GM13976 (cell line): ENCODE measurements around the gene POU2AF2.
"Not testable (repeated sequence)": the region's sequence is repeated elsewhere in the genome, so short reads cannot be mapped to it uniquely, and the experiment has no call there.

ENCODE experiments used
- DNase-seq: peaks from one replicate; pipeline ENCODE4 v3.0.0; 2012; ENCODE audit warnings: low spot score
- in situ Hi-C: fragments of 300-500 bp; cut with MboI; formaldehyde crosslinking; loops from one replicate; pipeline ENCODE4 v1.12.0; 2022; ENCODE audit warnings: low sequenced_read_pairs, mixed read lengths, inconsistent platforms; ENCODE audit not compliant: unreplicated experiment
- TF ChIP-seq, protein P1 (sequence below): IDR thresholded peaks from 2 replicates; pipeline ENCODE4 v1.5.1; 2012; ENCODE audit warnings: borderline replicate concordance, mild to moderate bottlenecking; ENCODE audit not compliant: insufficient read depth; ENCODE audit errors: extremely low read depth, missing control alignments, control extremely low read depth

The POU2AF2 gene

DNA sequence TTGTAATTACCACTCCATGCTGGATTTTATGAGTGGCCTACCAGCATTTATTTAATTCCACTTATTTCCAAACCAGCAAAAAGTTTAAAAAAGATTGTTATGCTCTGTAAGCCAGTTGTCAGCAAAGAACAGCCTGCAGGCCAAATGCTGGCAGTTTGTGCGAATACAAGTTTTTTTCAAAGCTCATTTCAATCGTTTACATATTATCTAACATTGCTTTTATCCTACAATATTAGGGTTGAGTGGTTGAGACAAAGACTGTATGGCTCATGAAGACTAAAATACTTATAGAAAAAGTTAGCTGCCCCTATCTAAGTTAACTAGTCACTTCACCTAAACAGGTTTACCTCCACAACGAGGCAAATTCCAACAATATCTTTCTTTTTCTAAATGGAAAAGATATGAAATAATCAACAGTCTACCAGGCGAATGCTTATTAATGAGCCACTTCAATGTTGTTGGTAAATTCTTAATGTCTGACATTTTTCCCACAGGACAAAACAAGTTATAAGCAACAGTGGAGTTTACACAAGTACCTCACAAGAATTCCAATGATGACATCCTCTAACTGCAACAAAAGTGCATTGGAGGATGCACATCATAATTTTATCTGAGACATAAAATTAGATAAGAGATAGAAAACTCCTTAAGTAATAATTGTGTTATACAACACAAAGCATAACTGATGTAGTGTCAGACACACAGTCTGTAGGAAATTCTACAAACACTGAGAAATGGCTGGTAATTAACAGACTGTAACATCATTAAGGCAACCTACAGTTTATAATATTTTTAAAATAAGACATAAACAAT, 35.8 kb upstream of the POU2AF2 start:
- no peak for DNase-seq
- TF ChIP-seq, protein P1, sequence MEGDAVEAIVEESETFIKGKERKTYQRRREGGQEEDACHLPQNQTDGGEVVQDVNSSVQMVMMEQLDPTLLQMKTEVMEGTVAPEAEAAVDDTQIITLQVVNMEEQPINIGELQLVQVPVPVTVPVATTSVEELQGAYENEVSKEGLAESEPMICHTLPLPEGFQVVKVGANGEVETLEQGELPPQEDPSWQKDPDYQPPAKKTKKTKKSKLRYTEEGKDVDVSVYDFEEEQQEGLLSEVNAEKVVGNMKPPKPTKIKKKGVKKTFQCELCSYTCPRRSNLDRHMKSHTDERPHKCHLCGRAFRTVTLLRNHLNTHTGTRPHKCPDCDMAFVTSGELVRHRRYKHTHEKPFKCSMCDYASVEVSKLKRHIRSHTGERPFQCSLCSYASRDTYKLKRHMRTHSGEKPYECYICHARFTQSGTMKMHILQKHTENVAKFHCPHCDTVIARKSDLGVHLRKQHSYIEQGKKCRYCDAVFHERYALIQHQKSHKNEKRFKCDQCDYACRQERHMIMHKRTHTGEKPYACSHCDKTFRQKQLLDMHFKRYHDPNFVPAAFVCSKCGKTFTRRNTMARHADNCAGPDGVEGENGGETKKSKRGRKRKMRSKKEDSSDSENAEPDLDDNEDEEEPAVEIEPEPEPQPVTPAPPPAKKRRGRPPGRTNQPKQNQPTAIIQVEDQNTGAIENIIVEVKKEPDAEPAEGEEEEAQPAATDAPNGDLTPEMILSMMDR, result no peak
- in situ Hi-C loops, result loop anchor here (25.0 kb wide), 1 partner anchor 1397 kb away; no protein-coding TSS in a partner anchor

DNA sequence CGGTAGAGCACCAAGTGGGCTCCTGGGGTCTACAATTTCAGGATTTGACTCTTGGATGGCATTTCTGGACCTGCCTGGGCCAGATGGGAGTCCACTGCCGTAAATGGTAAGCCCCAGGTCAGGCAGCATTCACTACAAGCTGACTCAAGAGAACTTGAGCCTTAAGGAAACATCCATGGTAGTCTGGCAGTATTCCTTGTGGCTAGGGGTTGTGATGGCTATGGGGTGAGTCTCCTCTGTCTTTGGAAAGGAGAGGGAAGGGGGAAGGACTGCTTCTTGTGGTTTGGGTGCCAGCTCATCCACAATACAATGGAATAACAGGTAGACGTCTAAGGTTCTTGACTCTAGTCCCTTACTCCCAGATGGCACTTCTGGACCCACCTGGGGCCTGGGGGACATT, 32.3 kb upstream of the POU2AF2 start:
- in situ Hi-C loops, result loop anchor here (25.0 kb wide), 1 partner anchor 1401 kb away; no protein-coding TSS in a partner anchor
- TF ChIP-seq, protein P1, result no peak
- no peak for DNase-seq

DNA sequence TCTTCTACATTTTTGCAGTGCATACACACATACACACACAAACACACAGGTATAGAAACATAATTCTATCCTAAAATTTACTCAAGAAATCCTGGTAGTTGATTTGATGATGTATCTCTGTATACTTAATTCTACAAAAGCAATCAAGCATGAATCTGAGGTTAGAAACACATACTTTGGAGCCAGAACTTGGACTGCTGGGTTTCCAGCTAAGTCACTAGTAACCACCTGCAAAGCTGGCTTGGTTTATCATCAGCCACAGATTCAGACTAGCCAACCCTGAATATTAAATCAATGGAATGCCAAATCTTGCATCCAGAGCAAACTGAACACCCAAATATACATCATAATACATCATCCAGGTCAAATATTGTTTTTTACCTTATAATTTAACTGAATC, 24.8 kb upstream of the POU2AF2 start:
- in situ Hi-C loops, result loop anchor here (25.0 kb wide), 1 partner anchor 1408 kb away; no protein-coding TSS in a partner anchor
- TF ChIP-seq, protein P1, result no peak
- no peak for DNase-seq

DNA sequence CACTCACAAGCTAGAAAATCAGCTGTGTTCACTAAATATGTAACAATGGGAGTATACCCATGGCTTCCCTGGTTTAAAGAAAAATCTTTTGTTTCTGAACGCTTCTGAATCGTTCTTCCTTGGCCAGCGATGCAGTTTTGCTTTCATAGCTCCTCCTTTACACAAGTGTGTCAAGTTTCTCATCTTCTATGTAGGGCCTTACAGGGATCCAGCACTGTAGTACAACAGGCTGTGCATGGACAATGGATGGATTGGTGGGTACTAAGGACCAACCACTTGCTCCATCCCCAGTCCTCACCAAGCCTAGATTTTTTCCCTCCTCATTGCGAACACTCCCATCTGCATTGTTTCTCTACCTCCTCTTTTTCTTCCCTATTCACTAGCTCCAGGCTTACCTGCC, 24.3 kb upstream of the POU2AF2 start:
- TF ChIP-seq, protein P1, result no peak
- in situ Hi-C loops, result loop anchor here (25.0 kb wide), 1 partner anchor 1409 kb away; no protein-coding TSS in a partner anchor
- no peak for DNase-seq

DNA sequence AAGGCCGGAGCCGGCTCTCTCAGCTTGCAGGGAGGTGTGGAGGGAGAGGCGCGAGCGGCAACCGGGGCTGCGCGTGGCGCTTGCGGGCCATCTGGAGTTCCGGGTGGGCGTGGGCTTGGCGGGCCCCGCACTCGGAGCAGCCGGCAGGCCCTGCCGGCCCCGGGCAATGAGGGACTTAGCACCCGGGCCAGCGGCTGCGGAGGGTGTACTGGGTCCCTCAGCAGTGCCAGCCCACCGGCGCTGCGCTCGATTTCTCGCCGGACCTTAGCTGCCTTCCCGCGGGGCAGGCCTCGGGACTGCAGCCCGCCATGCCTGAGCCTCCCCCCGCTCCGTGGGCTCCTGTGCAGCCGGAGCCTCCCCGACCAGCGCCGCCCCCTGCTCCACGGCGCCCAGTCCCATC, 23.6 kb upstream of the POU2AF2 start:
- in situ Hi-C loops, result loop anchor here (25.0 kb wide), 1 partner anchor 1410 kb away; no protein-coding TSS in a partner anchor
- DNase-seq, result not testable (repeated sequence)

DNA sequence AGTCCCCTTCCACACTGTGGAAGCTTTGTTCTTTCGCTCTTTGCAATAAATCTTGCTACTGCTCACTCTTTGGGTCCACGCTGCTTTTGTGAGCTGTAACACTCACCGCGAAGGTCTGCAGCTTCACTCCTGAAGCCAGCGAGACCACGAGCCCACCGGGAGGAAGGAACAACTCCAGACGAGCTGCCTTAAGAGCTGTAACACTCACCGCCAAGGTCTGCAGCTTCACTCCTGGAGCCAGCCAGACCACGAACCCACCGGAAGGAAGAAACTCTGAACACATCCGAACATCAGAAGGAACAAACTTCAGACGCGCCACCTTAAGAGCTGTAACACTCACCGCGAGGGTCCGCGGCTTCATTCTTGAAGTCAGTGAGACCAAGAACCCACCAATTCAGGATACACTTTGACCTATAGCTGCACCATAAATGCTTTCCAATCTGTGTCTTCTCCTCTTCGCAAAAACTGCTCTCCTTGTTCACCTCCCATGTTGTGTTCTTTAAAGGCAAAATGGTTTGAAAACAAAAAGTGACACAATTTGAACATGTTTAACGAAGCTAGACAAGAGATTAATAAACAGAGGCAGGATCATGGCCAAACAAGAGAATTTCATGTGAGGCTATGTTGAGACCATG, 22.6 kb upstream of the POU2AF2 start:
- not testable (repeated sequence) for DNase-seq
- in situ Hi-C loops, result loop anchor here (25.0 kb wide), 1 partner anchor 1411 kb away; no protein-coding TSS in a partner anchor

DNA sequence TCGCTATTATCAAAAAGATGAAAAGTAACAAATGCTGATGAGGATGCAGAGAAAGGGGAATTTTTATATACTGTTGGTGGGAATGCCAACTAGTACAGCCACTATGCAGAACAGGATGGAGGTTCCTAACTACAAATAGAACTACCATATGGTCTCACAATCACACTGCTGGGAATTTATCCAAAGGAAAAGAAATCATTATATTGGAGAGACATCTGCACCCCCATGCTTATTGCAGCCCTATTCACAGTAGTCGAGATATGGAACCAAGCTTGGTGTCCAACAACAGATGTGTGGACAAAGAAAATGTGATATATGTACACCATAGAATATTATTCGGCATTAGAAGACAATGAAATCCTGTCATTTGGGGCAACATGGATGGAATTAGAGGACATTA, 19.6 kb upstream of the POU2AF2 start:
- DNase-seq, result no peak
- in situ Hi-C loops, result loop anchor here (25.0 kb wide), 1 partner anchor 1014 kb away; no protein-coding TSS in a partner anchor
- TF ChIP-seq, protein P1, result no peak
